HCT116 (cell line): Measurements from ENCODE around the gene IL22RA1.

Experiments
- POLR2A ChIP-seq: IDR thresholded peaks from 2 replicates; pipeline ENCODE4 v1.7.0; 2011; ENCODE audit warnings: borderline replicate concordance; ENCODE audit not compliant: insufficient read depth, insufficient read length; ENCODE audit errors: extremely low read depth
- POLR2AphosphoS5 ChIP-seq: IDR thresholded peaks from 2 replicates; pipeline ENCODE4 v1.6.1; 2011; ENCODE audit warnings: mild to moderate bottlenecking, low read depth, low read length, moderate library complexity
- RAD21 ChIP-seq: IDR thresholded peaks from 2 replicates; pipeline ENCODE4 v1.6.1; 2012; ENCODE audit warnings: low read depth, mild to moderate bottlenecking
- SP1 ChIP-seq: IDR thresholded peaks from 2 replicates; pipeline ENCODE4 v1.6.1; 2012; ENCODE audit warnings: low read depth
- SRF ChIP-seq: IDR thresholded peaks from 2 replicates; pipeline ENCODE4 v1.6.1; 2012; ENCODE audit warnings: low read depth
- YY1 ChIP-seq: IDR thresholded peaks from 2 replicates; pipeline ENCODE4 v1.6.1; 2011; ENCODE audit warnings: low read length, low read depth, moderate library complexity, mild to moderate bottlenecking; ENCODE audit not compliant: insufficient replicate concordance; ENCODE audit errors: extremely low read depth
- ZNF274 ChIP-seq: fragments of 200-500 bp; sonication (Bioruptor generic); IDR thresholded peaks from 2 replicates; pipeline ENCODE4 v1.6.1; 2014; ENCODE audit warnings: mild to moderate bottlenecking, low read depth, low read length, inconsistent platforms
- TF ChIP-seq, protein P1 (sequence below), 3 experiments: fragments of 200-600 bp in 1 of 3; sonication (generic) in 1 of 3; IDR thresholded peaks in 2 of 3; conservative IDR thresholded peaks in 1 of 3; 2 replicates each; pipeline ENCODE4 v1.5.1; 2012 to 2017; ENCODE audit warnings: low read depth in 2 of 3, low read length in 2 of 3, antibody characterized with exemption in 1 of 3, borderline replicate concordance in 1 of 3, control low read depth in 1 of 3, mild to moderate bottlenecking in 1 of 3, mixed read lengths in 1 of 3, mixed run types in 1 of 3, moderate library complexity in 1 of 3; ENCODE audit not compliant: insufficient read depth in 1 of 3

DNA sequence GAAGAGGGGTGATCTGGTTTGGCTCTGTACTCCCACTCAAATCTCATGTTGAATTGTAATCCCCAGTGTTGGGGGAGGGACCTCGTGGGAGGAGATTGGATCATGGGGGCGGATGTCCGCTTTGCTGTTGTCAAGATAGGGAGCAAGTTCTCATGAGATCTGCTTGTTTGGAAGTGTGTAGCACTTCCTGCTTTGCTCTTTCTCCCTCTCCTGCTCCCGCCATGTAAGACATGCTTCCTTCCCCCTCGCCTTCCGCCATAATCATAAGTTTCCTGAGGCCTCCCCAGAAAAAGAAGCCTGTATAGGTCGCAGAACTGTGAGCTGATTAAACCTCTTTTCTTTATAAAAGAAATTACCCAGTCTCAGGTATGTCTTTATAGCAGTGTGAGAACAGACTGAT lies 58.9 kb downstream of the IL22RA1 start:
- TF ChIP-seq RAD21 (no peak), POLR2A (no peak), ZNF274 (no peak), POLR2AphosphoS5 (no peak), SP1 (no peak), YY1 (no peak), SRF (no peak)
- TF ChIP-seq, protein P1, sequence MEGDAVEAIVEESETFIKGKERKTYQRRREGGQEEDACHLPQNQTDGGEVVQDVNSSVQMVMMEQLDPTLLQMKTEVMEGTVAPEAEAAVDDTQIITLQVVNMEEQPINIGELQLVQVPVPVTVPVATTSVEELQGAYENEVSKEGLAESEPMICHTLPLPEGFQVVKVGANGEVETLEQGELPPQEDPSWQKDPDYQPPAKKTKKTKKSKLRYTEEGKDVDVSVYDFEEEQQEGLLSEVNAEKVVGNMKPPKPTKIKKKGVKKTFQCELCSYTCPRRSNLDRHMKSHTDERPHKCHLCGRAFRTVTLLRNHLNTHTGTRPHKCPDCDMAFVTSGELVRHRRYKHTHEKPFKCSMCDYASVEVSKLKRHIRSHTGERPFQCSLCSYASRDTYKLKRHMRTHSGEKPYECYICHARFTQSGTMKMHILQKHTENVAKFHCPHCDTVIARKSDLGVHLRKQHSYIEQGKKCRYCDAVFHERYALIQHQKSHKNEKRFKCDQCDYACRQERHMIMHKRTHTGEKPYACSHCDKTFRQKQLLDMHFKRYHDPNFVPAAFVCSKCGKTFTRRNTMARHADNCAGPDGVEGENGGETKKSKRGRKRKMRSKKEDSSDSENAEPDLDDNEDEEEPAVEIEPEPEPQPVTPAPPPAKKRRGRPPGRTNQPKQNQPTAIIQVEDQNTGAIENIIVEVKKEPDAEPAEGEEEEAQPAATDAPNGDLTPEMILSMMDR (IDR thresholded peaks at IDR 0.05 in 2 of 3, conservative IDR thresholded peaks at IDR 0.05 in 1 of 3; ENCODE audit: borderline replicate concordance in 1 of 3, insufficient read depth in 1 of 3, low read depth in 2 of 3, low read length in 2 of 3): no peak
